Endothelial cell of umbilical vein (primary cell): ENCODE data around the gene KRT79. TPM values are rescaled to one million over a fixed set of nuclear protein-coding genes. Genes with fewer than 3 reads are reported as not detected.

Source experiments
- BruUV-seq: library from RNA; stranded (reverse); fragments of 400-500 nt; replicated peaks from 2 replicates; lab custom pipeline; 2021; lab: Mats Ljungman, UMichigan
- CTCF ChIA-PET: fragments of 300-600, 350-600 bp; sonication (Branson Sonifier 250); formaldehyde crosslinking; loops from one replicate; lab custom pipeline; 2021; ENCODE audit warnings: antibody characterized with exemption, inconsistent platforms; lab: Charles Lee
- POLR2A ChIA-PET: fragments of 300-600, 350-600 bp; sonication (Branson Sonifier 250); formaldehyde crosslinking; loops from one replicate; lab custom pipeline; 2021; ENCODE audit warnings: antibody characterized with exemption, inconsistent platforms; lab: Charles Lee
- DNase-seq: peaks from one replicate; pipeline ENCODE4 v3.0.0-alpha.2; 2011; ENCODE audit warnings: low read depth, low spot score
- FAIRE-seq: peaks from 2 replicates; lab custom pipeline; 2011; peaks lifted over from hg19 to GRCh38; lab: Jason Lieb, UNC
- H2AFZ ChIP-seq: 2 replicates; pipeline ENCODE4 v1.6.0; 2012; ENCODE audit warnings: low read depth, low read length, control low read depth, inconsistent platforms
- H3K27ac ChIP-seq: 2 replicates; pipeline ENCODE4 v1.5.1; 2011; ENCODE audit warnings: low read depth, mild to moderate bottlenecking, control low read depth, low read length, moderate library complexity; ENCODE audit not compliant: insufficient read depth
- H3K27me3 ChIP-seq, 2 experiments: 2 replicates each; pipeline versions ENCODE4 v1.6.0 to v1.6.1; 2011; ENCODE audit warnings: low read length in 2 of 2, mixed read lengths in 1 of 2; ENCODE audit not compliant: control insufficient read depth in 2 of 2, insufficient read depth in 2 of 2
- H3K36me3 ChIP-seq, 2 experiments: 2 replicates in 1 of 2; 3 replicates in 1 of 2; pipeline ENCODE4 v1.5.1; 2011; ENCODE audit warnings: low read length in 2 of 2, mild to moderate bottlenecking in 1 of 2, moderate library complexity in 1 of 2; ENCODE audit not compliant: control insufficient read depth in 2 of 2, insufficient read depth in 2 of 2; ENCODE audit errors: extremely low read depth in 1 of 2
- H3K4me1 ChIP-seq: 3 replicates; pipeline ENCODE4 v1.5.1; 2011; ENCODE audit warnings: mild to moderate bottlenecking, low read length; ENCODE audit not compliant: control insufficient read depth, insufficient read depth; ENCODE audit errors: extremely low read depth
- H3K4me2 ChIP-seq: 2 replicates; pipeline ENCODE4 v1.6.1; 2011; ENCODE audit warnings: low read length, control low read depth, mixed read lengths; ENCODE audit not compliant: insufficient read depth
- H3K4me3 ChIP-seq, 3 experiments: fragments of 200-600 bp in 1 of 3; sonication (generic), shearing (Covaris generic) in 1 of 3; replicated peaks in 1 of 3; 2 replicates each; pipeline ENCODE4 v1.5.1; 2011 to 2016; ENCODE audit warnings: control low read depth in 3 of 3, low read length in 3 of 3, mild to moderate bottlenecking in 2 of 3, inconsistent platforms in 1 of 3, low read depth in 1 of 3, moderate library complexity in 1 of 3; ENCODE audit not compliant: insufficient read depth in 1 of 3
- H3K79me2 ChIP-seq: 2 replicates; pipeline ENCODE4 v1.6.0; 2012; ENCODE audit warnings: low read length, inconsistent platforms; ENCODE audit not compliant: control insufficient read depth, insufficient read depth
- H3K9ac ChIP-seq: replicated peaks from 2 replicates; pipeline ENCODE3; 2011; ENCODE audit warnings: low read length, control low read depth; ENCODE audit not compliant: insufficient read depth; ENCODE audit errors: extremely low read depth
- H3K9me1 ChIP-seq: replicated peaks from 3 replicates; pipeline ENCODE4 v1.6.0; 2011; ENCODE audit warnings: mild to moderate bottlenecking, low read length; ENCODE audit not compliant: control insufficient read depth, insufficient read depth; ENCODE audit errors: extremely low read depth
- H3K9me3 ChIP-seq: replicated peaks from 2 replicates; pipeline ENCODE4 v1.5.1; 2012; ENCODE audit warnings: low read length, inconsistent platforms; ENCODE audit not compliant: control insufficient read depth, insufficient read depth
- H4K20me1 ChIP-seq: replicated peaks from 2 replicates; pipeline ENCODE3; 2011; ENCODE audit warnings: mild to moderate bottlenecking, low read length; ENCODE audit not compliant: control insufficient read depth, insufficient read depth; ENCODE audit errors: extremely low read depth
- CTCF ChIP-seq, 2 donors: IDR thresholded peaks; 1 replicate in 1 of 2; 2 replicates in 1 of 2; pipeline ENCODE4 v1.5.1; 2011; ENCODE audit warnings: low read length in 2 of 2, mild to moderate bottlenecking in 2 of 2, moderate library complexity in 2 of 2, control low read depth in 1 of 2, inconsistent platforms in 1 of 2, low read depth in 1 of 2; ENCODE audit not compliant: insufficient read depth in 1 of 2; ENCODE audit errors: extremely low read depth in 1 of 2
- EZH2 ChIP-seq: IDR thresholded peaks from 2 replicates; pipeline ENCODE4 v1.6.1; 2012; ENCODE audit warnings: borderline replicate concordance, low read depth, mild to moderate bottlenecking, moderate library complexity, low read length, inconsistent platforms; ENCODE audit not compliant: severe bottlenecking
- FOS ChIP-seq: IDR thresholded peaks from 2 replicates; pipeline ENCODE4 v1.6.1; 2011; ENCODE audit warnings: mild to moderate bottlenecking, low read length, moderate library complexity, borderline replicate concordance; ENCODE audit not compliant: insufficient read depth
- GATA2 ChIP-seq: IDR thresholded peaks from 2 replicates; pipeline ENCODE4 v1.7.0; 2011; ENCODE audit warnings: low read depth, mild to moderate bottlenecking, moderate library complexity, mixed read lengths, low read length; ENCODE audit not compliant: insufficient read length, insufficient read depth
- JUN ChIP-seq: IDR thresholded peaks from 2 replicates; pipeline ENCODE4 v1.6.1; 2011; ENCODE audit warnings: borderline replicate concordance, low read depth; ENCODE audit not compliant: insufficient read length, insufficient read depth
- MYC ChIP-seq: IDR thresholded peaks from one replicate; pipeline ENCODE4 v1.6.1; 2011; ENCODE audit warnings: mild to moderate bottlenecking, low read depth, low read length
- POLR2A ChIP-seq: IDR thresholded peaks from 2 replicates; pipeline ENCODE4 v1.6.1; 2012; ENCODE audit warnings: low read depth, mild to moderate bottlenecking, control low read depth, low read length
- POLR2AphosphoS5 ChIP-seq: IDR thresholded peaks from 2 replicates; pipeline ENCODE4 v1.6.1; 2012; ENCODE audit warnings: low read depth, mild to moderate bottlenecking, control low read depth, low read length, moderate library complexity; ENCODE audit not compliant: insufficient read depth
- dilution Hi-C: fragments of 300-500 bp; cut with MboI; formaldehyde crosslinking; loops from one replicate; pipeline ENCODE4 v1.15.0; 2019; ENCODE audit warnings: low sequenced_read_pairs; ENCODE audit not compliant: extremely low pct_ligation_motif_present
- intact Hi-C: fragments of 100-400 bp; cut with micrococcal nuclease; formaldehyde crosslinking; loops from one replicate; pipeline ENCODE4 v1.10.0; 2022
- polyA plus RNA-seq, 4 experiments: library from polyadenylated mRNA; depleted of rRNA in 3 of 4; stranded (reverse) in 3 of 4; unstranded in 1 of 4; fragments of >200 nt; gene quantifications; 2 replicates each; pipeline versions ENCODE4 v1.2.1 to v1.2.3, GENCODE V29; 2011 to 2012; ENCODE audit warnings: missing spikeins in 1 of 4
- total RNA-seq: library from RNA; stranded (reverse); gene quantifications from 2 replicates; pipeline ENCODE4 v1.2.3, GENCODE V29; 2021
- TF ChIP-seq, protein P1 (sequence below): IDR thresholded peaks from 2 replicates; pipeline ENCODE4 v1.6.1; 2011; ENCODE audit not compliant: insufficient read depth, insufficient read length

Gene KRT79
- total and polyA plus RNA-seq, 2 donors (not counting 3 experiments of a cell fraction or from before 2014, with no cell fraction given), result not detected

DNA sequence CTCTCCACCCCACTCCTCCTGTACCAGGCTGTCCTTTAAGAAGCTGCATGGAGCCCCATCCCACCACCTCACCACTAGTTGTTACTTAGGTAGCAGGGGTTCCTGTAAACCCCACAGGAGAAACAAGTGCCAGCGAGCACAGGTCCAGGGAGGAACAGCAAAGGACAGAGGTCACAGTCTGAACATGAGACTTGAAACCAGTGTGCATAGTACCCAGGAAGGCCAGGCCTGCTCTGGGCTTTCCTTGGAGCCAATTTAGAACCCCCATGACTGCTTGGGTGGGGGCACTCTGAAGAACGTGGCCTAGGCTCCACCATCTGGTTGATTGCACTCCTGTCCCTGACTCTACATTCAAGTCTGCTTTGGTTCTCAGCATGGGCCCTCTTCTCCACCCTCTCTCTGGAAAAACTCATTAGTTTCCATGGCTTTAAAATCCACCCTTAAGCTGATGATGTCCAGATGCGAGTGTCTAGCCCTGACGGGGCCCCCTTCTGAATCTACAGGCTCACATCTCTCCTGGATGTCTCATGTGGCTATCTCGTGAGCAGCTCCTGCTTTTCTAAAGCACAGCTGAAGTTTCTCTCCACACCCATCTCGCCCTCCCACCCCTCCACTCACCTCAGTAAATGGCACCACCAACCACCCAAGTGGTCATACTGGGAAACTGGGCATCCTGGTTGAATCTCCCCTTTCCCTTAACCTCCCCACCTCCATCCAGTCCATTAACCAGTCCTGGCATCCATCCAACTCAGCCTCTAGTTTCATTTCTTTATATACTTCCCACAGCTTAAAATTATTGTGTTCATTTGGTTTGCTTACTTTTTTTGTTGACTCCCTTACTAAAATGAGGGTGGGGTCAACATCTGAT, 46.6 kb downstream of the KRT79 start:
- H3K79me2 ChIP-seq, result no peaks in the 10 kb centered on the region
- CTCF ChIA-PET, result interaction anchor here (1.3 kb wide), 1 partner anchor 10 kb away, joined by 3 read pairs; the partner anchor contains the start of gene KRT76
- H3K27me3 ChIP-seq, result peaks cover 12 to 17% of the 10 kb centered on the region in 2 experiments
- no peak overlapping the region for H3K4me3 ChIP-seq
- no peak overlapping the region for H3K9ac ChIP-seq
- no peaks in the 10 kb centered on the region for H4K20me1 ChIP-seq
- no peak overlapping the region for H3K4me2 ChIP-seq
- TF ChIP-seq FOS (no peak), POLR2A (no peak), EZH2 (no peak), MYC (no peak), GATA2 (no peak), JUN (no peak), CTCF (IDR thresholded peaks at IDR 0.05; ENCODE audit: extremely low read depth in 1 of 2, insufficient read depth in 1 of 2, low read depth in 1 of 2, low read length in 2 of 2) (no peak), POLR2AphosphoS5 (no peak)
- TF ChIP-seq, protein P1, sequence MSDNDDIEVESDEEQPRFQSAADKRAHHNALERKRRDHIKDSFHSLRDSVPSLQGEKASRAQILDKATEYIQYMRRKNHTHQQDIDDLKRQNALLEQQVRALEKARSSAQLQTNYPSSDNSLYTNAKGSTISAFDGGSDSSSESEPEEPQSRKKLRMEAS, result no peak
- no peak overlapping the region for H3K27ac ChIP-seq
- FAIRE-seq (no peak), DNase-seq (no peak)
- dilution Hi-C loops, result no loop called here
- intact Hi-C loops, result no loop called here
- BruUV-seq, result no TSS peak
- H3K4me1 ChIP-seq, result no peaks in the 10 kb centered on the region
- H3K36me3 ChIP-seq, result no peaks in the 10 kb centered on the region
- H3K9me3 ChIP-seq, result no peaks in the 10 kb centered on the region
- no peak overlapping the region for H2AFZ ChIP-seq
- POLR2A ChIA-PET, result no interaction called here
- H3K9me1 ChIP-seq, result no peaks in the 10 kb centered on the region
